Transverse colon (tissue), 3 donors: ENCODE measurements around the gene AGXT2.

ENCODE experiments used
- EP300 ChIP-seq: sonication (generic); formaldehyde crosslinking; IDR thresholded peaks from one replicate; pipeline ENCODE4 v1.6.1; 2017; ENCODE audit warnings: antibody characterized with exemption, low read depth
- TF ChIP-seq, protein P1 (sequence below), 5 experiments: fragments of 200-600 bp in 3 of 5; fragments of 450-650 bp in 2 of 5; sonication (generic) in 3 of 5; IDR thresholded peaks; 1 replicate in 2 of 5; 2 replicates in 3 of 5; pipeline ENCODE4 v1.5.1; 2016 to 2017; ENCODE audit warnings: antibody characterized with exemption in 5 of 5, inconsistent platforms in 3 of 5, mild to moderate bottlenecking in 2 of 5, moderate library complexity in 1 of 5

DNA sequence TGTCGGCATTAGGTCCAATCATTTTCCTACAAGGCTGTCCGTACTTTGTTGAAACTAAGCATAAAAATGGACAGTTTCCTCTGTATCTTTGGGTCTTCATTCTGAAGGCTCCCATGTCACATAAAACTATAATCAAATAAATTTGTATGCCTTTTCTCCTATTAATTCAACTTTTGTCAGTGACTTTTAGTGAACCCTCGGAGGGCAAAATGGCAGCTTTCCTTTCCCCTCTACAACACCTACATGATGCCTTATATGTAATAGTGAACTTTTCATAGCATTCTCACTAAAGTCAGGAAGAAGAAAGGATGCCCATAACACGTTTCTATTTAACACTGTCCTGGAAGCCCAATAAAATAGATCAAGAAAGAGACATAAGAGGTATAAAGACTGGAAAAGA is 5.1 kb upstream of the AGXT2 start:
- TF ChIP-seq, protein P1, sequence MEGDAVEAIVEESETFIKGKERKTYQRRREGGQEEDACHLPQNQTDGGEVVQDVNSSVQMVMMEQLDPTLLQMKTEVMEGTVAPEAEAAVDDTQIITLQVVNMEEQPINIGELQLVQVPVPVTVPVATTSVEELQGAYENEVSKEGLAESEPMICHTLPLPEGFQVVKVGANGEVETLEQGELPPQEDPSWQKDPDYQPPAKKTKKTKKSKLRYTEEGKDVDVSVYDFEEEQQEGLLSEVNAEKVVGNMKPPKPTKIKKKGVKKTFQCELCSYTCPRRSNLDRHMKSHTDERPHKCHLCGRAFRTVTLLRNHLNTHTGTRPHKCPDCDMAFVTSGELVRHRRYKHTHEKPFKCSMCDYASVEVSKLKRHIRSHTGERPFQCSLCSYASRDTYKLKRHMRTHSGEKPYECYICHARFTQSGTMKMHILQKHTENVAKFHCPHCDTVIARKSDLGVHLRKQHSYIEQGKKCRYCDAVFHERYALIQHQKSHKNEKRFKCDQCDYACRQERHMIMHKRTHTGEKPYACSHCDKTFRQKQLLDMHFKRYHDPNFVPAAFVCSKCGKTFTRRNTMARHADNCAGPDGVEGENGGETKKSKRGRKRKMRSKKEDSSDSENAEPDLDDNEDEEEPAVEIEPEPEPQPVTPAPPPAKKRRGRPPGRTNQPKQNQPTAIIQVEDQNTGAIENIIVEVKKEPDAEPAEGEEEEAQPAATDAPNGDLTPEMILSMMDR (IDR thresholded peaks at IDR 0.05), result no peak
- TF ChIP-seq EP300, result no peak
